Type B pancreatic cell (in vitro differentiated cells): ENCODE results near the gene ZNF423. TPM values are rescaled to one million over a fixed set of nuclear protein-coding genes. Genes with fewer than 3 reads are reported as not detected.

Experiments used
- DNase-seq: peaks from one replicate; pipeline ENCODE4 v3.0.0; 2021; ENCODE audit warnings: mixed read lengths; ENCODE audit not compliant: unreplicated experiment; ENCODE audit errors: extremely low spot score
- H3K27ac Mint-ChIP-seq: 2 replicates; pipeline ENCODE4 v1.8.0; 2021; ENCODE audit warnings: mild to moderate bottlenecking, mixed read lengths
- H3K27me3 Mint-ChIP-seq: 2 replicates; pipeline ENCODE4 v1.8.0; 2021; ENCODE audit warnings: mixed read lengths
- H3K36me3 Mint-ChIP-seq: 2 replicates; pipeline ENCODE4 v1.8.0; 2021; ENCODE audit warnings: mixed read lengths
- H3K4me1 Mint-ChIP-seq: one replicate; pipeline ENCODE4 v1.8.0; 2021; ENCODE audit warnings: mixed read lengths; ENCODE audit not compliant: unreplicated experiment
- H3K4me3 Mint-ChIP-seq: 2 replicates; pipeline ENCODE4 v1.8.0; 2021; ENCODE audit warnings: mild to moderate bottlenecking, mixed read lengths
- H3K9me3 Mint-ChIP-seq: 2 replicates; pipeline ENCODE4 v1.8.0; 2021; ENCODE audit warnings: mixed read lengths
- CTCF ChIP-seq: fragments of 200-600 bp; sonication (generic); conservative IDR thresholded peaks from 2 replicates; pipeline ENCODE4 v1.5.0; 2021; ENCODE audit warnings: antibody characterized with exemption, mild to moderate bottlenecking
- total RNA-seq: library from RNA; stranded (reverse); gene quantifications from 2 replicates; pipeline ENCODE4 v1.2.1, GENCODE V29; 2021; ENCODE audit warnings: low replicate concordance

Gene ZNF423
- total RNA-seq, 1 donor from 2014 or later, result 72.6 TPM

- DNase-seq, result no peak
- H3K9me3 Mint-ChIP-seq, result no peaks in the 10 kb centered on the region
- H3K27me3 Mint-ChIP-seq, result no peaks in the 10 kb centered on the region
- H3K36me3 Mint-ChIP-seq, result no peaks in the 10 kb centered on the region
- H3K4me3 Mint-ChIP-seq, result no peak overlapping the region
- no peak overlapping the region for H3K27ac Mint-ChIP-seq
- TF ChIP-seq CTCF, result no peak
- peaks cover 53% of the 10 kb centered on the region for H3K4me1 Mint-ChIP-seq
Measured at GRCh38 chr16:49661465-49662187, 194.3 kb downstream of the ZNF423 start.

DNA sequence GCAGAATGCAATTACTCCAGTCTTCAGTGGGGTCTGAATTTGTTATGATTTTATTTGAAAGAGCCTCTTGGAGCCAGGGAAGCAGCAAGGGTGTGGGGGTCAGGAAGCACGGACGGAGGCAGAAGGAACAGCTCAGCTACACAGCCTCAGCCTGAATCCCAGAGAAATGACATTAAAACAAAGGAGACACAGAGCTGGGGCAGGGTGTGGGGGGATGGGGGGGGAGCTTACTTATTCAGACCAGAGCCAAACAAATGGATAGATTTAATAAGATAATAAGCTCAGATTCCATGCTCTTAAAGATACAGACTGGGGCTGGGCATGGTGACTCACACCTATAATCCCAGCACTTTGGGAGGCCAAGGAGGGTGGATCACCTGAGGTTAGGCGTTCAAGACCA is 195.3 kb downstream of the ZNF423 start:
- Mint-ChIP-seq H3K27me3 (no peaks in the 10 kb centered on the region), H3K9me3 (no peaks in the 10 kb centered on the region), H3K4me3 (no peak overlapping the region), H3K27ac (no peak overlapping the region), H3K4me1 (peaks cover 46% of the 10 kb centered on the region), H3K36me3 (no peaks in the 10 kb centered on the region)
- TF ChIP-seq CTCF, result no peak
- no peak for DNase-seq

DNA sequence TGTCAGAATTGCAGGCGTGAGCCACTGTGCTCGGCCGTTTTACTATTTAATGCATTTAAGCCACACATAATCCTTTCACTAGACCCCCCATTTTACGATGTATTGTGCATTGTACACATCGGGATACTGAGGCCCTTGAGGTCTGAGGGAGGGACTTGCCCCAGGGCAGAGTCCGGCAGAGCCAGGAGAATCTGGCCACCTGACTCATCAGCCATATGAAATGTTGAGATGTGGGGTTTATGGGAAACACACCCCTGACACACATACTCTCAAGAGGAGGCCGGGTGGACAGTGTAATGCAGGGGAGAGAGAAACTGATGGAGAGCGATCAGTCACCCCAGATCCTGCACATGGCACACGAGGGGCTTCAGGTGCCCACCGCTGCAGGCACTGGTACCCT is 196.6 kb downstream of the ZNF423 start:
- Mint-ChIP-seq H3K27ac (no peak overlapping the region), H3K9me3 (no peaks in the 10 kb centered on the region), H3K4me3 (no peak overlapping the region), H3K36me3 (no peaks in the 10 kb centered on the region), H3K4me1 (peaks cover 41% of the 10 kb centered on the region), H3K27me3 (no peaks in the 10 kb centered on the region)
- DNase-seq, result no peak
- TF ChIP-seq CTCF, result no peak

DNA sequence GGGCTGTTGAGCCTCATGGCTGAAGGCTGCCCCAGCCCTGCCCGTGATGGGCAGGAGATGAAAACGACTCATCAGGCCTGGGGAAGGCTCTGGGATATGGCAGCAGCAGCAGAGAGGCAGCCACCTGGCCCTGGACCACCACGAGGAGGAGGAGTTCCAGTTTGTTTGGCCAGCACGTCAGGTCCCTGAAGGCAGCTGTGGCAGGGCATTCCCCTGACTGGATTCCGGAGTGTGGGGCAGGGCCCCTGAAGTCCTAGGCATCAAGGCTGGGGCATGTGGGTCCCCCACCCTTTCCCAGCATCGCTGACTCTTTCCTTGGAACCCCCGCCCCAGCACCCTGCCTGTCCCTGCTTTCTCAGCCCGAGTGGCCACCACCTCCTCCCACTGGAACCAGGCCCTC is 197.4 kb downstream of the ZNF423 start:
- no peaks in the 10 kb centered on the region for H3K27me3 Mint-ChIP-seq
- H3K4me1 Mint-ChIP-seq, result peaks cover 41% of the 10 kb centered on the region
- no peaks in the 10 kb centered on the region for H3K36me3 Mint-ChIP-seq
- no peak for TF ChIP-seq CTCF
- H3K4me3 Mint-ChIP-seq, result no peak overlapping the region
- no peak for DNase-seq
- no peaks in the 10 kb centered on the region for H3K9me3 Mint-ChIP-seq
- H3K27ac Mint-ChIP-seq, result peak overlapping the region; percentile 47

DNA sequence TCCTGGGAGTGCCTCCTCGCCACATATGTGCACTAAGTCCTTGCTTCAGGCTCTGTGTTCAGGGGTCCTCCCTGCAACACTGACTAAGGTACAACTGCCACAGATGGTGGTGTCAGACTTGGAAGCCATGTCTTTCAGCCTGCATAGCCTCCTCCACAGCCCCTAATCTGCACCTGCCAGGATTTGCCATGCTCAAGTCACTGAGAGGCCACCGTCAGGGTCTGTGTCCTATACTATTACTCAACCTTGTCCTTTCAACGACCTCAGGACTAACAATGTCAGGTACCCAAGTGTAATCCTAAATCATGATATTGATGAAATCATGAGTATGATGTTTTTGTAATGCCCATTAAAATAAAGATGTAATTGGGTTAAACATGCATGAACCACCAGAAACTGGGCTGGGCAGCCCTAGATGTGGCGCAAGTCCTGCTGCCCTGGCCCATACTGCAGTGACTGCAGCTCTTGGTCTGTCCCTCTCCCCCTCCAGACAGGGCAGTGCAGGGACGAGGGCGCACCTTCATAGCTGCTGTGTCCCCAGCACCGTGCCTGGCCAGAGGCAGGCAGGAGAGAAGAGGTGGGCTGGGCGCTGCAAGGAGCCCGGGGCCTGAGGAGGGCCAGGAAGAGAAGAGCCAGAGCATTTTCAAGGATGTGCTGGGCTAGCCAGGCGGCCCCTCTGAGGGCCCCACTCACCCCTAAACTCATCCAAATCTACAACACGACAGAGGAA is 198.0 kb downstream of the ZNF423 start:
- no peaks in the 10 kb centered on the region for H3K27me3 Mint-ChIP-seq
- TF ChIP-seq CTCF, result no peak
- peaks cover 40% of the 10 kb centered on the region for H3K4me1 Mint-ChIP-seq
- H3K27ac Mint-ChIP-seq, result no peak overlapping the region
- DNase-seq, result no peak
- H3K4me3 Mint-ChIP-seq, result no peak overlapping the region
- H3K36me3 Mint-ChIP-seq, result no peaks in the 10 kb centered on the region
- no peaks in the 10 kb centered on the region for H3K9me3 Mint-ChIP-seq
